GM12878 (cell line): ENCODE results near the gene CAPNS1. TPM values are rescaled to one million over a fixed set of nuclear protein-coding genes. Genes with fewer than 3 reads are reported as not detected.

Source experiments
- ASH2L ChIP-seq: fragments of 300-600, 200-600 bp; sonication (generic); IDR thresholded peaks from 2 replicates; pipeline ENCODE4 v1.6.1; 2017; ENCODE audit warnings: low read depth, mild to moderate bottlenecking, borderline replicate concordance
- ATF3 ChIP-seq: IDR thresholded peaks from 2 replicates; pipeline ENCODE4 v1.6.1; 2011; ENCODE audit warnings: low read depth, mild to moderate bottlenecking, low read length, moderate library complexity, borderline replicate concordance; ENCODE audit errors: extremely low read depth
- BRCA1 ChIP-seq: IDR thresholded peaks from 2 replicates; pipeline ENCODE4 v1.6.1; 2011; ENCODE audit warnings: low read depth, low read length, improper control_type of control experiment
- CBX3 ChIP-seq: fragments of 200-600 bp; sonication (generic); IDR thresholded peaks from 2 replicates; pipeline ENCODE4 v1.6.1; 2016; ENCODE audit warnings: low read depth, borderline replicate concordance
- E4F1 ChIP-seq: fragments of 450-650 bp; IDR thresholded peaks from 2 replicates; pipeline ENCODE4 v1.6.1; 2018; ENCODE audit warnings: borderline replicate concordance, mild to moderate bottlenecking; ENCODE audit not compliant: partially characterized antibody
- ESRRA ChIP-seq: IDR thresholded peaks from 2 replicates; pipeline ENCODE4 v1.6.1; 2012; ENCODE audit warnings: mild to moderate bottlenecking, low read length, improper control_type of control experiment
- JUNB ChIP-seq: IDR thresholded peaks from 2 replicates; pipeline ENCODE4 v1.6.1; 2016; ENCODE audit warnings: antibody characterized with exemption, mild to moderate bottlenecking
- LARP7 ChIP-seq: fragments of 450-650 bp; IDR thresholded peaks from 2 replicates; pipeline ENCODE4 v1.6.1; 2017; ENCODE audit warnings: mild to moderate bottlenecking
- POLR2AphosphoS2 ChIP-seq: IDR thresholded peaks from 2 replicates; pipeline ENCODE4 v1.6.1; 2011; ENCODE audit warnings: low read depth, mild to moderate bottlenecking, low read length, improper control_type of control experiment, moderate library complexity
- REST ChIP-seq: IDR thresholded peaks from 2 replicates; pipeline ENCODE4 v1.6.1; 2012; ENCODE audit warnings: mild to moderate bottlenecking, low read depth, low read length
- RFX5 ChIP-seq: IDR thresholded peaks from 2 replicates; pipeline ENCODE4 v1.6.1; 2011; ENCODE audit warnings: low read depth, low read length, improper control_type of control experiment
- SP1 ChIP-seq: IDR thresholded peaks from one replicate; pipeline ENCODE4 v1.6.1; 2011; ENCODE audit warnings: low read depth, low read length
- SREBF1 ChIP-seq: IDR thresholded peaks from 2 replicates; pipeline ENCODE4 v1.6.1; 2012; ENCODE audit warnings: mild to moderate bottlenecking, low read length
- TAF1 ChIP-seq: IDR thresholded peaks from 2 replicates; pipeline ENCODE4 v1.6.1; 2011; ENCODE audit warnings: mild to moderate bottlenecking, low read depth, low read length, borderline replicate concordance
- WRNIP1 ChIP-seq: IDR thresholded peaks from 2 replicates; pipeline ENCODE4 v1.6.1; 2011; ENCODE audit warnings: low read depth, low read length, improper control_type of control experiment, borderline replicate concordance
- ZBTB4 ChIP-seq: fragments of 450-650 bp; formaldehyde crosslinking; IDR thresholded peaks from 2 replicates; pipeline ENCODE4 v1.4.0; 2022; ENCODE audit warnings: mild to moderate bottlenecking, moderate library complexity
- ZNF274 ChIP-seq: IDR thresholded peaks from one replicate; pipeline ENCODE4 v1.8.0; 2011; ENCODE audit not compliant: insufficient read length, insufficient read depth
- polyA plus RNA-seq, 11 experiments: library from polyadenylated mRNA; depleted of rRNA in 4 of 11; unstranded in 6 of 11; stranded (reverse) in 5 of 11; fragments of >200 nt; fragmentation: Nextera tagmentation in 4 of 11; fragmentation: Illumina TruSeq in 1 of 11; extraction: Ambion mirVana in 4 of 11; extraction: Trizol in 1 of 11; gene quantifications; 1 replicate in 1 of 11; 2 replicates in 10 of 11; pipeline versions ENCODE4 v1.2.1 to v1.2.3, GENCODE V29; 2011 to 2016; ENCODE audit warnings: inconsistent platforms in 2 of 11, missing spikeins in 2 of 11, low read depth in 1 of 11
- total RNA-seq, 4 experiments: library from RNA; depleted of rRNA in 3 of 4; stranded (reverse); fragments of >200 nt in 3 of 4; fragmentation: Illumina TruSeq in 1 of 4; extraction: Trizol in 1 of 4; gene quantifications; 2 replicates each; pipeline versions ENCODE4 v1.2.1 to v1.2.3, GENCODE V29; 2013 to 2021

CAPNS1 gene
- total and polyA plus RNA-seq, 10 of the 15 experiments (the other 5 are each of a cell fraction or from before 2014, with no cell fraction given), result 96.9 to 562 (median 245) TPM

GRCh38 chr19:36139473-36140303, at the start of gene CAPNS1 (continued):
- TF ChIP-seq REST, result no peak
- TF ChIP-seq POLR2AphosphoS2, result peak; percentile 60; the same call in 1 of the 2 replicates
- peak; percentile 65; the same call in 1 of the 2 replicates for TF ChIP-seq LARP7
- TF ChIP-seq ZBTB4 (CRISPR knock-in tag), result no peak
- TF ChIP-seq CBX3, result no peak
- TF ChIP-seq ATF3, result no peak
- no peak for TF ChIP-seq WRNIP1
- peak; percentile 94 for TF ChIP-seq SP1
- no peak for TF ChIP-seq ASH2L
- TF ChIP-seq BRCA1, result no peak
- no peak for TF ChIP-seq SREBF1
- no peak for TF ChIP-seq ZNF274
- TF ChIP-seq ESRRA, result no peak
- TF ChIP-seq TAF1, result peak; percentile 85
- 0 out of 2 replicates have a peak, but pooled peaks have one; percentile 15 for TF ChIP-seq RFX5
- peak; percentile 86 for TF ChIP-seq E4F1
- TF ChIP-seq JUNB, result no peak
